Retinal pigment epithelial cell (primary cell): ENCODE measurements around the gene PLAU.

Experiments used
- DNase-seq: peaks from one replicate; pipeline ENCODE4 v3.0.0-alpha.2; 2010; ENCODE audit warnings: low read depth
- H3K4me3 ChIP-seq: 2 replicates; pipeline ENCODE4 v1.5.1; 2011; ENCODE audit warnings: mild to moderate bottlenecking, low read length, control low read depth, moderate library complexity
- CTCF ChIP-seq: conservative IDR thresholded peaks from 2 replicates; pipeline ENCODE4 v1.5.1; 2011; ENCODE audit warnings: low read depth, low read length, control low read depth, inconsistent platforms

PLAU gene

GRCh38 chr10:73907841-73908517 is 3.0 kb upstream of the PLAU start:
- no peak for TF ChIP-seq CTCF
- no peak for DNase-seq
- no peak overlapping the region for H3K4me3 ChIP-seq

GRCh38 chr10:73908853-73909539 is 1.9 kb upstream of the PLAU start:
- peak; percentile 85 for DNase-seq
- no peak overlapping the region for H3K4me3 ChIP-seq
- TF ChIP-seq CTCF = no peak

GRCh38 chr10:73909540-73910115 is 1.3 kb upstream of the PLAU start:
- no peak for TF ChIP-seq CTCF
- no peak for DNase-seq
- H3K4me3 ChIP-seq = no peak overlapping the region

- TF ChIP-seq CTCF = peak; percentile 22
- peak overlapping the region; percentile 72 for H3K4me3 ChIP-seq
- no peak for DNase-seq
Measured at GRCh38 chr10:73910401-73910763, 550 bp upstream of the PLAU start.

GRCh38 chr10:73911553-73912004 is 647 bp downstream of the PLAU start:
- TF ChIP-seq CTCF = no peak
- DNase-seq = no peak
- peak overlapping the region; percentile 72 for H3K4me3 ChIP-seq

- DNase-seq = no peak
- TF ChIP-seq CTCF = no peak
- H3K4me3 ChIP-seq = no peak overlapping the region
Measured at GRCh38 chr10:73914036-73914435, 3.1 kb downstream of the PLAU start.
